Measurements from ENCODE around the gene TRIM9.

TRIM9 gene

GRCh38 chr14:51044961-51045360 is 49.9 kb downstream of the TRIM9 start:
- no peaks in the 10 kb centered on the region for H3K36me3 ChIP-seq
- no peaks in the 10 kb centered on the region for H4K20me1 ChIP-seq
- TF ChIP-seq Cebpa-rat (IDR thresholded peaks at IDR 0.05) = no peak
- H3K27ac ChIP-seq = no peak overlapping the region
- no peak overlapping the region for H3K4me3 ChIP-seq
- H3K4me2 ChIP-seq = no peak overlapping the region
- 0 out of 20 replicates have a peak, but pooled peaks cover 0 to 3% (median 0%) of the 10 kb centered on the region in 10 experiments for H3K4me1 ChIP-seq
- no peaks in the 10 kb centered on the region for H3K27me3 ChIP-seq
- peaks cover 0 to 2% (median 0%) of the 10 kb centered on the region in 11 experiments; a peak in 1 of 22 replicates for H3K9me3 ChIP-seq (replicated peaks in 1 of 11)
- no peak overlapping the region for H3K9ac ChIP-seq

DNA sequence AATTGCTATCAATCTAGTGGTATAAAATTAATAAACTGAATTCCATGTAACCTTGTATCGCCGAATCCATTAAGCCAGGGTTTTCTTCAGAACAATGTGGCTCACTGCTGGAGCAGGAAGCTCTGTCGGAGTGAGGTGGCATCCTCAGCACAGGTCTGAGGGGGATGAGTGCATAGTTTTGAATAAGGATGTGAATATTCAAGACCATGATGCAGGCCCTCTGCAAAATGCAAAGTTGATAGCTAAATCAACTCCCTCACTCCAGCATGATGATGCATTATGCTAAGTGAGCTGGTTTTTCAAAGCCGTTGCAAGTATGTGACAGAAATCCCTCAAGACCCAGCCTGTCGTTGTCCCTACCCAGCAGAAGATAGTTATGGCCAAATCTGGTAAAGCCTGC is 53.0 kb downstream of the TRIM9 start:
- Histone ChIP-seq H3K4me2 (0 out of 22 replicates have a peak overlapping the region, but pooled peaks of 1 of the 11 experiments have one; percentile 14), H3K4me1 (0 out of 20 replicates have a peak, but pooled peaks cover 0 to 9% (median 0%) of the 10 kb centered on the region in 10 experiments), H3K4me3 (no peak overlapping the region), H3K9ac (no peak overlapping the region), H4K20me1 (no peaks in the 10 kb centered on the region), H3K27me3 (no peaks in the 10 kb centered on the region), H3K9me3 (replicated peaks in 1 of 11) (no peaks in the 10 kb centered on the region; a peak in 1 of 22 replicates), H3K36me3 (no peaks in the 10 kb centered on the region), H3K27ac (no peak overlapping the region)
- no peak for TF ChIP-seq Cebpa-rat (IDR thresholded peaks at IDR 0.05)

GRCh38 chr14:51041108-51041531 is 53.8 kb downstream of the TRIM9 start:
- no peaks in the 10 kb centered on the region for H3K36me3 ChIP-seq
- H3K9ac ChIP-seq = no peak overlapping the region
- H3K9me3 ChIP-seq (replicated peaks in 1 of 11) = no peaks in the 10 kb centered on the region; a peak in 1 of 22 replicates
- H3K4me2 ChIP-seq = no peak overlapping the region
- H3K27ac ChIP-seq = no peak overlapping the region
- no peaks in the 10 kb centered on the region for H4K20me1 ChIP-seq
- no peak overlapping the region for H3K4me3 ChIP-seq
- 0 out of 20 replicates have a peak, but pooled peaks cover 0 to 9% (median 0%) of the 10 kb centered on the region in 10 experiments for H3K4me1 ChIP-seq
- no peaks in the 10 kb centered on the region for H3K27me3 ChIP-seq
- no peak for TF ChIP-seq Cebpa-rat (IDR thresholded peaks at IDR 0.05)

DNA sequence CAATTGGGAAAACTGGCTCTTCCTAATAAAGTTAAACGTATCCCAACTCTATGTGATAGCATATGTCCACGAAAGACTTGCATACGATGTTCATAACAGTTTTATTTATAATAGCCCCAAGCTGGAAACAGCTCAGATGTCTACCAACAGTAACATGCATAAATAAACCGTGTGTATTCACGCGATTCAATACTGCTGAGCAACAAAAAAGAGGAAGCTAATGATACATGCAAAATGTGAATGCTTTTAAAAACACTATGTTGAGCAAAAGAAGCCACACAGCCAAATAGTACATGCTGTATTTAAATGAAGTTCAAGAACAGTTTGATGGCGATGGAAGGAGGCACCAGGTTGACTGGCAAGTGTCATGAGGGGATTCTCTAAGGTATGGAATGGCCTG is 55.7 kb downstream of the TRIM9 start:
- TF ChIP-seq Cebpa-rat (IDR thresholded peaks at IDR 0.05) = no peak
- no peak overlapping the region for H3K4me2 ChIP-seq
- H3K36me3 ChIP-seq = no peaks in the 10 kb centered on the region
- H3K9me3 ChIP-seq (replicated peaks in 1 of 11) = peaks cover 0 to 3% (median 0%) of the 10 kb centered on the region in 11 experiments; a peak in 1 of 22 replicates
- no peak overlapping the region for H3K9ac ChIP-seq
- H3K27me3 ChIP-seq = no peaks in the 10 kb centered on the region
- H3K4me3 ChIP-seq = no peak overlapping the region
- H4K20me1 ChIP-seq = no peaks in the 10 kb centered on the region
- H3K27ac ChIP-seq = no peak overlapping the region
- 0 out of 20 replicates have a peak, but pooled peaks cover 0 to 9% (median 0%) of the 10 kb centered on the region in 10 experiments for H3K4me1 ChIP-seq

DNA sequence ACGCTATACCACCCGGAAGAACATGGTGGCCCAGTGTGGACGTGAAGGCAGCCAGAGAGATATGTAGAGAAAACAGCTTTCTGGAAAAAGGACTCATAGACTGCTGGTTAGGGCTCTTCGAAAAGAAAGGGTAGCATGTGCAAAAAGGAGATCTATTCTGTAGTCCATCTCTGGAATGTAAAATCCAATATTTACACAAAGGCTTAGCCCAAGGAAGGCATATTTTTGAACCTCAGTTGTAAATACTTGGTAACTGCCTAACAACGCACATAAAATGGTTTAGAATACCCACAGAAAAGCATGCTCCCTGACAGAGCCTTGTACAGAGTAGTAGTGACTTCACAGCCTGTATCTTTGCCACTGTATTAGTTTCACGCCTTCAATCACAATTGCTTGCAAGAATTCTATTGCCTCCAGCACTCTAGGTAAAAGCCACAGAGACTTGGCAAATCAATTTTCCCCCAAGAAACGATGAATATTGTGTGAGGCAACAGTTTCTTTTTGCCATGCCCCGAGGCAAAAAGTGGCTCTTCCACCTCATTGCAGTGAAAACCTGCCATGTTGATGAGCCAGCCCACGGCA is 59.2 kb downstream of the TRIM9 start:
- H3K9me3 ChIP-seq (replicated peaks in 1 of 11) = peaks cover 0 to 3% (median 0%) of the 10 kb centered on the region in 11 experiments; a peak in 1 of 22 replicates
- no peaks in the 10 kb centered on the region for H3K36me3 ChIP-seq
- TF ChIP-seq Cebpa-rat (IDR thresholded peaks at IDR 0.05) = no peak
- H3K4me2 ChIP-seq = no peak overlapping the region
- no peaks in the 10 kb centered on the region for H3K27me3 ChIP-seq
- 0 out of 20 replicates have a peak, but pooled peaks cover 0 to 9% (median 0%) of the 10 kb centered on the region in 10 experiments for H3K4me1 ChIP-seq
- H4K20me1 ChIP-seq = no peaks in the 10 kb centered on the region
- no peak overlapping the region for H3K27ac ChIP-seq
- no peak overlapping the region for H3K4me3 ChIP-seq
- H3K9ac ChIP-seq = no peak overlapping the region

GRCh38 chr14:51028851-51029754 is 65.8 kb downstream of the TRIM9 start:
- Histone ChIP-seq H3K4me3 (no peak overlapping the region), H3K9me3 (replicated peaks in 1 of 11) (no peaks in the 10 kb centered on the region), H3K4me2 (no peak overlapping the region), H4K20me1 (no peaks in the 10 kb centered on the region), H3K4me1 (peaks cover 0 to 12% (median 0%) of the 10 kb centered on the region in 10 experiments; a peak in 3 of 20 replicates), H3K9ac (no peak overlapping the region), H3K27ac (no peak overlapping the region), H3K36me3 (no peaks in the 10 kb centered on the region), H3K27me3 (no peaks in the 10 kb centered on the region)
- TF ChIP-seq Cebpa-rat (IDR thresholded peaks at IDR 0.05) = no peak

DNA sequence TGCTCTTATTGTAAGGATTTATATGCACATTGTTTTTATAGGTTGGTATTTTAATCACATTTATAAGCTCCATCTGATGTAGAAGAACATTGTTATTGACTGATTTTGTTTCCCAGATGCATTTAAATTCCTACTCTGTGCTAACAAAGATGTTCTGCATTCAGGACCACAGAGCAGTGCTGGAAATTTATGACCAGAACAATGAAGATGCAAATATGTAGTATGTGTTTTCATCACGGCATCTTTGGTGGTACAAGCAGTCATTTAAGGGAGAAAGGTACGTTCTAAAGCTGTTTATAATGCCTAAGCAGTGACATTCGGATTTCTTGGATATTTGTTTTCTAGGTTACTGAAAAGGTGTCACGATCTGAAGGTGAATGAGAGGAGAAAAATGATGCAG is 66.5 kb downstream of the TRIM9 start:
- H3K4me3 ChIP-seq = no peak overlapping the region
- H3K4me1 ChIP-seq = peaks cover 0 to 12% (median 0%) of the 10 kb centered on the region in 10 experiments; a peak in 3 of 20 replicates
- no peak overlapping the region for H3K27ac ChIP-seq
- no peaks in the 10 kb centered on the region for H3K36me3 ChIP-seq
- H3K9me3 ChIP-seq (replicated peaks in 1 of 11) = no peaks in the 10 kb centered on the region
- no peak overlapping the region for H3K4me2 ChIP-seq
- H4K20me1 ChIP-seq = no peaks in the 10 kb centered on the region
- TF ChIP-seq Cebpa-rat (IDR thresholded peaks at IDR 0.05) = no peak
- no peak overlapping the region for H3K9ac ChIP-seq
- H3K27me3 ChIP-seq = no peaks in the 10 kb centered on the region

DNA sequence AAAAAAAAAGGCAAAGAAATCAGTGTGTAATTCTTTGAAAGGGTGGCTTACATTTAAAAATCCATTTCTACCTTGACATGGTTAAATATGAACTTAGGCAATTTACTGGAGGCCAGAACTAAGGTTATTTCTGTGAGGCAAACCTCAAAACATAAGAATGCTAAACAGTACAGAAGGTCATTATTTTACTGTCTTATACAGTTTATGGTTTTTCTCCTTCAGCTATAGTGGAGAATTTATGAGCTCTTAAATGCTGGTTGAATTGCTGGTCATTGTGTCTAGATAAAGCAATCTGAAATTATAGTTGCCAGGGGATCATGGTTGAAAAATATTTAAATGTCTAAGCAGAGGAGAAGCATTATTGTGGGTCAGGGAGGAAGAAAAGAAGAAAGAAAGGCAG is 70.5 kb downstream of the TRIM9 start:
- peaks cover 19 to 27% (median 23%) of the 10 kb centered on the region in 10 experiments for H3K4me1 ChIP-seq

DNA sequence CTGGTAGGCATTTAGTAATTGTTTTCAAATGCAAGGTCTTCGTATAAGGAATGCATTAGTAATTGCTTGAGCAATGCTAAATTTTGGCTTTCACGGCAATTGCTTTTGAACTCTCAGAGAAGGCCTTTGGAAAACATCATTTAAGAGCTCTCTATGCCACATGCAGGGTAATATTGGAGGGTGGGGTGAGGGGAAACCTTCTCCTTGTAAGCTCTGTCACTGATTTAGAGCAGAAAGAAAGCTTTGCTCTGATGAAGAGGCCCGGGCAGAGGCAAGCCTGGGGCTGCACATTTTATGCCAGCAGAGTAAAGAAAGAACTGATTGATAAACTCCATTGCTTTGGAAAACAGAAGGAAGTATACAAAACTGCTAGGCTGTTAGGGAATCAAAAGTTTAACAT is 70.9 kb downstream of the TRIM9 start:
- no peak overlapping the region for H3K4me3 ChIP-seq
- peaks cover 0 to 9% (median 6%) of the 10 kb centered on the region in 11 experiments; a peak in 8 of 22 replicates for H3K9me3 ChIP-seq (replicated peaks in 1 of 11)
- no peak overlapping the region for H3K9ac ChIP-seq
- TF ChIP-seq Cebpa-rat (IDR thresholded peaks at IDR 0.05) = no peak
- no peaks in the 10 kb centered on the region for H3K27me3 ChIP-seq
- H3K4me2 ChIP-seq = no peak overlapping the region
- H3K36me3 ChIP-seq = no peaks in the 10 kb centered on the region; a peak in 1 of 22 replicates
- no peak overlapping the region for H3K27ac ChIP-seq
- H3K4me1 ChIP-seq = peaks cover 19 to 31% (median 25%) of the 10 kb centered on the region in 10 experiments
- no peaks in the 10 kb centered on the region for H4K20me1 ChIP-seq

More for the DNA sequence above, 70.5 kb downstream of the TRIM9 start:
- peak overlapping the region in 1 of 11 experiments; percentile 2; a peak in 2 of 22 replicates for H3K4me2 ChIP-seq
- no peak overlapping the region for H3K27ac ChIP-seq
- H4K20me1 ChIP-seq = no peaks in the 10 kb centered on the region
- no peak overlapping the region for H3K9ac ChIP-seq
- H3K36me3 ChIP-seq = no peaks in the 10 kb centered on the region; a peak in 1 of 22 replicates
- no peaks in the 10 kb centered on the region for H3K27me3 ChIP-seq
- no peak overlapping the region for H3K4me3 ChIP-seq
- no peak for TF ChIP-seq Cebpa-rat (IDR thresholded peaks at IDR 0.05)
- H3K9me3 ChIP-seq (replicated peaks in 1 of 11) = peaks cover 0 to 9% (median 6%) of the 10 kb centered on the region in 11 experiments; a peak in 8 of 22 replicates
